HG03432 (cell line): ENCODE data around the gene TRAF3IP1.
A peak's percentile ranks its signal among the peaks of the same experiment; 100 is the strongest.
"Not testable (repeated sequence)": the region's sequence is repeated elsewhere in the genome, so short reads cannot be mapped to it uniquely, and the experiment has no call there.

Source experiments
- ATAC-seq: cut with Tn5 transposase; IDR thresholded peaks from one replicate; pipeline ENCODE4 v1.9.1; 2021; ENCODE audit warnings: mild to moderate bottlenecking, moderate library complexity; ENCODE audit not compliant: unreplicated experiment

TRAF3IP1 gene

DNA sequence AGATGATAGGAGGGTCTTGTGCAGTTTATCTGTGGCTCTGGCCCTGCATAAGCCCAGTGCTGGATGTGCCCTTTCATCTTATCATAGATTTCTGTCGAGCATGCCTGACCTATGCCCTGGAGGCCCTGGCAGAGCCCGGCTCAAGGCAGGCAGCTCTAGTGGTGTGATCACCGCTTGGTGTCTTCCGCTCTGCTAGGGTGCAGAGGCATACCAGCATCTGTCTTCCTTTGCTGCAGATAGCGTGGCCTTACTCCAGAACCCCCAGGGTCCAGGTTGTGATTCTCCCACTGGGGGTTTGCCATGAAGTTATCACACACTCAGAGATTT lies 13.7 kb upstream of the TRAF3IP1 start:
- ATAC-seq: no peak

DNA sequence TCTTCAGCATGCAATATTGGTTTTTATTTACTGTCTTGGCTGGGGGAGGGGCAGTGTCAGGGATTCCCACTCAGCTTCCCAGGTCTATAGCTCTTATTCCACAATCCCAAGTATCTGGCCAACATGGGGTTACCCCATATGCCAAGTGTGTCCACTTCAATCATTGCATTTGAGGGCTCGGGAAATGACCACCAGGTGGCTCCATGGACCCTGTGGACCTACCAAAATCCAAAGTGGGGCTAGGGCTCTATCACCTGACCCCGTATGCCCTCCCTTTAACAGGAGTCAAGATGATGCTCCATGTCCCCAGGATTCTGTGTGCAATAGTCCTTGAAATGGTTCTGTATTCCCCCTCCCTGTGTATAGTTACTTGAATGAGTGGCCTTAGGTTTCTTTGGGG lies 12.1 kb upstream of the TRAF3IP1 start:
- no peak for ATAC-seq

DNA sequence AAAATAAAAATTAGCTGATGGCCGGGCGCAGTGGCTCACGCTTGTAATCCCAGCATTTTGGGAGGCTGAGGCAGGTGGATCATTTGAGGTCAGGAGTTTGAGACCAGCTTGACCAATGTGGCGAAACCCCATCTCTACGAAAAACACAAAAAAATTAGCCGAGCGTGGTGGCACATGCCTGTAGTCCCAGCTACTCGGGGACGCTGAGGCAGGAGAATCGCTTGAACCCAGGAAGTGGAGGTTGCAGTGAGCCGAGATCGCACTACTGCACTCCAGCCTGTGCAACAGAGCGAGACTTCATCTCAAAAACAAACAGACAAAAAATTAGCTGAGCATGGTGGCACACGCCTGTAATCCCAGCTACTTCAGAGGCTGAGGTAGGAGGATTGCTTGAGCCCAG lies 9.6 kb upstream of the TRAF3IP1 start:
- not testable (repeated sequence) for ATAC-seq

DNA sequence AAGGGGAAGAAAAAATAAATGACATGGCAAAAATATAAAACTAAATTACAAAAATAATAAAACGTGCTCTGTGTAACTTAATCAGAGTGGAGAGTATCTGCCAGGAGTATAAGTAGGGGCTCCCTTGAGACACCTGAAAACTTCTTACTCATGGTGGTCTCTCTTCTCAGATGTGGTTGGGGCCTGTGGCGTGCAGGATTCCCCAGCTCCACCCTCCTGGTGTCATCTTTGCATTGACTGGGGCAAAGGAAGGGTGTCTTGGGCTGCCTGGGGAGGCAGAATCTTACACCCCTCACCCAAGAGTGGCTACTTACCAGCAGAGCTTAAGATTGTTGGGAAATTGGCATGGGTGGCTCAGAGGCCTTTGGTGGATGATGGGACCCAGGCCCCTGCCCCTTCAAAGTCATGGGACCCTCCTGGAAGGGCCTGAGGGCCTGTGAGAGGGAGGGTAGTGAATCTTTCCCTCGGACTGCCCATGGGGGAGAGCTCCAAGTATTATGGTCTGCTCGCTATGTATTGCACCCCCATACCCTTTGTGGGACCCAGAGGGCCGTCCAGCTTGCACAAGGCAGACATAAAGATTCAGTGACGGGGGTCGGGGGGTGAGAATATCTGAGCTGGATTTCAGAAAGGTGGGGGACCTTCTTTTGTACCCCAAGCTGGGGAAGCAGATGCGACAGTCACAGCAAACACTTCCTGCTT lies 6.9 kb upstream of the TRAF3IP1 start:
- ATAC-seq: no peak

DNA sequence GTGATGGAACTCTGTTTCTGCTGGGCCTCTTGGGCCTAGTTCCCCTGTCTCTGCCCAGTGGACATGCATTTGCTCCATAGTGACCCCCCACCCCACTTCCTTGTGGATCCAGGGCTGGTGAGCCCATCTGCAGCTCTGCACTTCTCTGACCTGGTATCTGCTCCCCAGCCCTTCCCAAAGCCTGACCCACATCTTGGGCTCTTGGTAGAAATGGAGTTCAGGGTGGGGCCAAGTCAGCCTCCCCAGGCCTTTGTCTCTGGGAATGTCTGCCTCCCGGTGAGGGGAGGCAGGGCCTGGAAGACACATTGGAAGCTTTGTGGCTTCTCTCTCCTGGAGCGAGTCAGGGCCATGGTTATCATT lies 6.3 kb upstream of the TRAF3IP1 start:
- ATAC-seq: no peak

DNA sequence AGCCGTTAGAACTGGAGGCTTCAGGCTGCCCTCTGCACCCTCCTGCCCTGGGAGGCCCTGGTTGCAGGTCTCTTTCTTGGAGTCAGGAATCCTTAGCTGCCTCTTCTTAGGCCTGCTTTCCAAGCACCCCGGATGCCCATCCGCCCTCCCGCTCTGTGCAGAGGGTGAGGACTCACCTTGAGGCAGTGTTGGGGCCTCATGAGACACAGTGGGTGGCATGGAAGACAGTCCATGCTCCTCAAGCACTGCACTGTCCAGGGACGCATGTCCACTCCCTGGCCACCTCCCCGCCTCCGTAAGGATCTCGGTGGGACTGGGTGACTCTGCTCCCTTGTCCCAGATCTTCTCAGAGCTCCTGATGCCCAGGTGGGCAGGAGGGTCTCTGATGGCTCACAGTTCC lies 5.7 kb upstream of the TRAF3IP1 start:
- no peak for ATAC-seq

DNA sequence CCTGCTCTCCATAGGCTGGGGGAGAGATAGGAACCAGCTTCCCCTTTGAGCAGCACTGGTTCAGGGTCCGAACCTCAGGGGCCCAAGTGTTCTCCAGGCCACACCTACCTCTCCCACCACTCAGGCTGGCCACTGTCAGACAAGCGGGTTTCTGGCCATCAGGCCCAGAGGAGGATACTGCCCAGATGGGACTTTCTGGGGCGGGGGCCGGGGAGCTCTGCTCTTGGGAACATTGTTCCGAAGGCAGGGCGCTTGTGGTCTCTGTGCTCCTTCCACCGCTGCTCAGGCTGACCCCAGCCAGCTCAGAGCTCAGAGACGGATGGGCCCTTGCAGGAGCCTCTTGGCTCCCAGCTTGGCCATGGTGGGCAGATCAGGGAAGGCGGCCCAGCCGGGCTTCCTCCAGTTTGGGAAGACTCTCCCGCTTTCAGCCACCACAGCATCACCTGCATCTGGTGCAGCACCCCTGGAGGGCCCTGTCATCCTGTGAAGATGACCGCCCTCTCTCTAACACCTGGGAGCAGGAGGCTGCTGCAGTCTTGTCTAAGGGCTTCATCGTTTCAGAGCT lies 5.2 kb upstream of the TRAF3IP1 start:
- ATAC-seq: no peak

DNA sequence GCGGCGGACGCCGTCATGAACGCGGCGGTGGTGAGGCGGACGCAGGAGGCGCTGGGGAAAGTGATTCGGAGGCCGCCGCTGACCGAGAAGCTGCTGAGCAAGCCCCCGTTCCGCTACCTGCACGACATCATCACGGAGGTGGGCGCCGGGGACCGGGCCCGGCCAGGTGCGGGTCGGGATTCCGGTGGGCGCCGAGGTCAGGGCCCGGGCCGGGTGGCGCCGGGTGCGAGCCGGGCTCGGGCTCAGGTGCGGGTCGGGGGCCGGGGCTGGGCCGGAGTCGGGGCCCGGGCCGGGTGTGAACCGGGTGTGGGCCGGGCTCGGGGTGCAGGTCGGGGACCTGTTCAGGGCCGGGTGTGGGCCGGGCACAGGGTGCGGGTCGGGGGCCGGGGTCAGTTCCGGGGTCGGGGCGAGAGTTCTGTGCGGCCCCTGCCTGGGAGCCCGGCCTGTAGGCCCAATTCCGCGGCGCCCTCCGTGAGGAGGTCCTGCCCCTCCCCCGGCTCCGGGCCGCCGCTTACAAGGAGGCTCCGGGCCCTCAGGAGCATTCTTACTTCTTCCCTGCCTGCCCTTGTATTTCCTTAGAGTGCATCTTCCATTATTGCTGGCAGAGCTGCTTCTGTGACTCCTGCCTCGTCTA lies 447 bp downstream of the TRAF3IP1 start:
- peak; percentile 43 for ATAC-seq

DNA sequence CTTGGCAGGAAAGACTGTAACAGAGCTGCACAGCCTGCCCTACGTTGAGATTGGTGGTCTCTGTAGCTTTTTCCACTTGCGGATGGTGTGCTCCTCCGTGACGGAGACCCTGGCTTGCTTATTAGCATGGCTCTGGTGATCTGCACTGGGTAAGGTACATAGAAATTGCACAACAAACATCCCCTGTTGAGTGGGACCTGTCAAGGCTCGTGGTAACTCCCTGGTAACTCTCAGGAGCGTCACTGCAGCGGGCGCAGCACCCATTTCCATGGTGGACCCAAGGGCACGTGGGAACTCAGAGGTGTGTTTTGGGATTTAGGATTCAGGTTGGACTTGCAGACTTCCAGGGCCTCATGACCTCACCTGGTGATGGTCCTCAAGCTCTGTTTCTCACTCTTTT lies 1.1 kb downstream of the TRAF3IP1 start:
- no peak for ATAC-seq

DNA sequence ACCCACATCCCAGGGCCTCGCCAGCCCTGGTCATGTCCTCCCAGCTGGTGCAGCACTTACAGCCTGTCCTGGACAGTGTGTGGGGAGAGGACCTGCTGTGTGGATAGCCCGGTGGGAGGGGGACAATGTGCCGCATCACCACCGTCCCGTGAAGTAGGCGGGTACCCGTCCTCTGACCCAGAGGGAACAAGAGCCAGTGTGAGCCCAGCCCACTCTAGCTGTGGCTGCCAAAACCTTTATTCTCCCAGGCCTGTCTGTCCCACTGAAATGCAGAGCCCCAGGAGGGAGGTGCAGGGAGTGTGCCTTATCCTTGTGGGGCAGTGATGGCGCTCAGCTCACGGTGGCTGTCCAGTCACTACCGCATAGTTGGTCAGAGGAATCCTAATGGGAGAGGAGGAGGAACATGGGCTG lies 1.7 kb downstream of the TRAF3IP1 start:
- ATAC-seq: no peak

DNA sequence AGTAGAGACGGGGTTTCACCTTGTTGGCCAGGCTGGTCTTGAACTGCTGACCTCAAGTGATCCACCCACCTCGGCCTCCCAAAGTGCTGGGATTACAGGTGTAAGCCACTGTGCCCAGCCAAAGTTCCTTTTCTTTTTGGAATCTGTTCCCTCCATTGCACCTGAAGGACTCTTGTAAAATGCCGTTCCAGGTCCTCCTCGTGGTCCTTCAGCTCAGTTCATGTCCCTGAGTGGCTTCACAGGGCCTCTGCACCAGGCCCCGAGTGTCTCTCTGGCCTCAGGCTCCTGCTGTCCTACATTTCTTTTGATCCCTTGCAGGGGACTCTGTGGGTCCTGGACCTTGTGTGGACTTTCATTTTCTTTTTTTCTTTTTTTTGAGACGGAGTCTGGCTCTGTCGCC lies 3.9 kb downstream of the TRAF3IP1 start:
- ATAC-seq: not testable (repeated sequence)

DNA sequence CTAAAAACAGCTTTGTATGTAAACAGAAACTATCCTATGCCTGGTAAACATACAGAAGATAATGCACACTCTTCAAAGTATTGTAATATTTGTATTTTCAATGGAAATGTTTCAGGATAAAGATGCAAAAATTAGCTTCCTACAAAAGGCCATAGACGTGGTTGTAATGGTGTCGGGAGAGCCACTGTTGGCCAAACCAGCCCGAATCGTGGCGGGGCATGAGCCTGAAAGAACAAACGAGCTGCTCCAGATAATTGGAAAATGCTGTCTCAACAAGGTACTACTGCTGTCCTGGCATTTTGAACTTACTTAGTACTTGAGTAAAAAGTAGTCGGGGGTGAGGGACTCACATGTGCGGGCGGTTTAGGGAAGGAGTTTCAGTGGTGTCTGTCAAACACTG lies 5.4 kb downstream of the TRAF3IP1 start:
- no peak for ATAC-seq

DNA sequence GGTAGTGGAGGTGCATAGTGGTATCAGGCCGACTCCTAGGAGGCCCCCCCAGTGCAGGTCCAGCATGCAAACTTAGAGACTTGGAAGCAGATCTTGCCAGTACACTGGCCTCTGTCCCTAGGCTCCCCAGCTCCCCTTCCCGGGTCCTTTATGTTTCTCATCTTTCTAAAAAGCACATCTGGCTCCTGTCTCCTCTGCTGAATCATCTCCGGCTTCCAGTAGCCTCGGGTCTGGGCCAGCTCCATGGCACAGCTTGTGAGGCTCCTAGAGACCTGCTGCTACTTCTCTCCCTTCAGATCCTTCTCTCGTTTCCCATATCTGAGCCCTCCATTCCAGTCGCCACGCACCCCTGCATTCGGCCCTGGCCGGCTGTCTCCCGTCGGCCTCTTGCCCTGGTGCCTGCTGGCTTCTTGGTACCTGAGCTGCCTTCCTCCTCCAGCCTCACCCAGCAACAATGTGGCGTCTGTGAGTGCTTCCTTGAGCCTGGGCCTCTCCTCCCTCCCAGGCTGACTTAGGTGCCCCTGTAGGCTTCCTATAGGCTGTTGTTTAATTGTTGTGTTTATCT lies 6.6 kb downstream of the TRAF3IP1 start:
- no peak for ATAC-seq

DNA sequence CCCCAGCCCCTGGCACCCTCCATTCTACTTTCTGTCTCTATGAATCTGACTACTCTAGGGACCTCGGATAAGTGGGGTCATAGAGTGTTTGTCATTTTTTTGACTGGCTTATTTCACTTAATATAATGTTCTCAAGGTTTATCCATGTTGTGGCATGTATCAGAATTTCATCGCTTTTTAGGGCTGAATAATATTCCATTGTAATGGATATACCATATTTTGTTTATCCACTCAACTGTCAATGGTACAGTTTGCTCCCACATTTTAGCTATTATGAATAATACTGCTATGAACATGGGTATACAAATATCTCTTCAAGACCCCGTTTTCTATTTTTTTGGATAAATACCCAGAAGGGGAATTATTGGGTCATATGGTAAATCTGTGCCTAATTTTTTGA lies 7.4 kb downstream of the TRAF3IP1 start:
- ATAC-seq: no peak

DNA sequence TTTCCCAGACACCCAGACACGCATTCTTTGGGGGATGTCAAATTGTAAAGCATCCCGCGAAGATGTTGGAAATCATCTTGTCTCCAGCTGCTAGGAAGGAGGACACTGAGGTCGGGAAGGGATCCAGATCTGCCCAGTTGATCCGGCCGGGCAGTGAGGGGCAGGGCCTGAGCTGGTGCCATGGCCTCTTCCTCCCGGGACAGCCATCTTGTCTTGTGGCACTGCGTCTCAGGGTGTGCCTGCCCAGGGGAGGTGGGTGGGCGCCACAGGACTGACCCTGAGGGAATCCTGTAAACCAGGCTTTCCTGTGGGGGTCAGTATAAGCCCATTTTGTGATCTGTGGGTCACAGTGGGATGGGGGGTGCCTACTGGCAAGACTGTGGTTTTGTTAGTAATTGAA lies 10.1 kb downstream of the TRAF3IP1 start:
- ATAC-seq: no peak

DNA sequence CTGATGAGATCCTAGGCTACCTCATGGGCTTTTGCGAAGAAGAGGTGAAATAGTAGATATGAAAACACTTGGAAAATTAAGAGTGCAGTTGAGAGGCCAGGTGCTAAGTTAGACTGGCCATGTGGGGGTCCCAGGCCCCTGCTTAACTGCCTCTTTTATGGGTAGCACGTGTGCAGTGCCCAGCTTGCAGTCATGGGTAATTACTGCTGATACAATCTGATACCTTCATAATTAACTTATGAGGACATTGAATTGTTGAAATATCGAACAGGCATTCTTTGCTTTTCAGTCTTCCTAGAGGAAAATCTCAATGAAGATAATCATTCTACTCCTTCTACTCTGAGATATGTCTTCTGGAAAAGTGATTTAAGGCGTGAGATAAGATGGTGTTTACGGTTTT lies 11.6 kb downstream of the TRAF3IP1 start:
- no peak for ATAC-seq

DNA sequence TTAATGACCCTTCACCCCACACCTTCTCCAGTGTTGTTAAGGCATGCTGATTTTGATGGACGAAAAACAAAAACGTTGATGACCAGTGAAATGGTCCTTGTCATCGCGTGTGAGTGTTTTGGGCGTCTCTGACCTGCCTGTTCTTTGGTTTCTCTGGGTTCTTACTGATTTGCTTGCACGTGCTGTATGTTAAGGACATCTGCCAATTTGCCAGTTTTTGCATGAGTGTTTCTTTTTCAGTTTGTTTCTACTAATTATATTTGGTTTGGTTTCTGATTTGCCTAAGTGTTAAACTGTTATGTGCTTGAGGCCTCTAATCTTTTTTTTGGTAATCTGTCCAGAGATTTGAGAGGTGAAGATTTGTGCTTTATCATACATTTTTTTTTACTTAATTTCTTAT lies 14.6 kb downstream of the TRAF3IP1 start:
- ATAC-seq: no peak

DNA sequence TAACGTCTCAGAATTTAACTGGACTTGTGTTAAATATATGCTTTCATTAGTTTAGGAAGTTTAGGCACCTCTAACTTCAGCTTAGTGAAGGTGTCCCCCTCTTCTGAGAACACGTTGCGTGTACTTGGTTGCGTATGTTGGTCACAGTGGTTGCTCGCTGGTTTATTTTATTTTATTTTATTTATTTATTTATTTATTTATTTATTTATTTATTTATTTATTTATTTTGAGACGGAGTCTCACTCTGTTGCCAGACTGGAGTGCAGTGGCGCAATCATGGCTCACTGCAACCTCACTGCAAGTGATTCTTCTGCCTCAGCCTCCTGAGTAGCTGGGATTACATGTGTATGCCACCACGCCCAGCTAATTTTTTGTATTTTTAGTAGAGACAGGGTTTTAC lies 15.3 kb downstream of the TRAF3IP1 start:
- not testable (repeated sequence) for ATAC-seq

DNA sequence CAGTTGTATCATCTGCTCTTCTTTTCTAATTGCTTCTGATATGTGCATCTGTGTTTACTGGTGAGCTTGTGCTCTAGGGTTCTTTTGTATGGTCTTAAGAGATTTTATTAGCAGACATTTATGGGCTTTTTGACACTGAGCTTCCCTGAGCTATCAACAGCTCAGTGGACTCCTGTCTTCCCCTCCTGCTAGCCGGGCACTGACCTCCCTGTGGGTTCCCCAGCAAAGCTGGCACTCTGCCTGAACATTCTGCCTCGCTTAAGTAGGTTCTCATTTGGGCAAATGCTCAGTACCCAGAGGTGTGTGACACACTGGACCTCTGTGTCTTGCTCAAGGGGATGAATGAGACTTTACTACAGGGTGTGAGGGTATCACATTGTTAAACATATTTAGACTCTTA lies 15.8 kb downstream of the TRAF3IP1 start:
- ATAC-seq: no peak

DNA sequence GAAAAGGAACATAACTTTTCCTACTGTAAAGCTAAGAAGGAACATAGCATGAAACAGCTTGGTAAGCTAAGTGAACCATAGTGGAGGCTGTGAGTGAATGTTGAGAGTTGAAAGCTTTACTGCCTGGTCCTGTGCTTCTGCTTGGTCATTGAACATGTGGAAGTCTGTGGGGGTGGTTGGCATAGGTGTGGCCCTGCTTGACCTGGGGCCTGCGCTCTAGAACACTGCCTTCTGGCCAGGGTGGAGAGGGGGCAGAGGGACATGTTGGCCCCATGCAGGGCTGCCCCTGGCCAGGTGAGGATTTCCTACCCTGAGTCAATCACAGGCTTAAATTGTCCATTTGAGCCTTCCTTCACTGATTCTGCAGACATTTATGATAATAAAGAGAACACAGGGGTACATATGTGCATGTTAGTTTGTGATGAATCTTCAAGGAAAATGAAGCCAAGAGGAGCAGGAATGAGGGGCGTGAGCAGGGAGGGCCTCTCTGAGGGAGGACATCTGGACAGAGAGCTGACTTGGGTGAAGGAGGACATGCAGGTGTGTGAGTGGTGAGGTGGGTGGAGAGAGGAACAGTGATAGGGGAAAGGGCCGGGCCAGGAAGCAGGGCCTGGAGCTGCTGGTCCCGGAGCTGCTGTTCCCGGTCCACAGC lies 16.6 kb downstream of the TRAF3IP1 start:
- ATAC-seq: no peak

DNA sequence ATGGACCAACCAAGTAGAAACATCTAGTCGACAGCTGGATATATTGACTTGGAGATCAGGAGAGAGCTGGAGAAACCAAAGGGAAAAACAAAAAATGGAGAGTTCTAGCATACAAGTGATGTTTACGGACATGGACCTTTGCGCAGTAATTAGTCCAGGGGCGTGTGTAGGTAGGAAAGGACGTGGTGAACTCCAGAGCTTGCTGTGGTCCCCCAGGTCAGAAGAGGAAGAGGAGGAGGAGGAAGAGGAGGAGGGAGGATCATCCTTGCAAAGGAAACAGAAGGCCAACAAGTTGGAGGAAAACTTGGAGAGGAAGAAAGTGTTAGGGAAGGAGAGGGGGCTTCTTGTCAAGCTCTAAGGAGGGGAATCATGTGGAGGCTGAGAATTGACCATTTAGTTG lies 17.5 kb downstream of the TRAF3IP1 start:
- no peak for ATAC-seq
